Measurements from ENCODE around the gene ZNF841.
"Not testable (repeated sequence)": the region's sequence is repeated elsewhere in the genome, so short reads cannot be mapped to it uniquely, and the experiment has no call there.

The ZNF841 gene

GRCh38 chr19:52028027-52028779, 67.4 kb downstream of the ZNF841 start, which contains the start of gene ZNF614:
Gene ZNF614 (minus strand): TSS chr19:52028379. CDS start chr19:52025745, 2,634 bp downstream.
- Histone ChIP-seq H3K4me1 (ENCODE audit: insufficient read depth, poor library complexity, severe bottlenecking) (peaks cover 15% of the 10 kb centered on the region), H3K4me3 (ENCODE audit: severe bottlenecking) (peak within 1 kb of the TSS; percentile 82), H3K9me3 (ENCODE audit: severe bottlenecking) (peaks cover 4% of the 10 kb centered on the region), H3K27ac (ENCODE audit: poor library complexity, severe bottlenecking) (peak within 1 kb of the TSS; percentile 65), H3K27me3 (ENCODE audit: insufficient read depth, poor library complexity, severe bottlenecking) (no peaks in the 10 kb centered on the region), H3K36me3 (ENCODE audit: low read depth) (peaks cover 58% of the 10 kb centered on the region)
- peak; percentile 91 for ATAC-seq (ENCODE audit: low read depth)
- DNase-seq (ENCODE audit: low spot score), result peak; percentile 80
- TF ChIP-seq CTCF (IDR thresholded peaks at IDR 0.05; ENCODE audit: poor library complexity, severe bottlenecking), result no peak

- not testable (repeated sequence) for H3K4me3 ChIP-seq (ENCODE audit: severe bottlenecking)
Observed at GRCh38 chr19:52026255-52026990, 69.1 kb downstream of the ZNF841 start.

GRCh38 chr19:52024478-52024877, 71.1 kb downstream of the ZNF841 start:
- H3K4me3 ChIP-seq (ENCODE audit: severe bottlenecking); DNase-seq (ENCODE audit: low spot score); ATAC-seq (ENCODE audit: low read depth); H3K9me3 ChIP-seq (ENCODE audit: severe bottlenecking); H3K27me3 ChIP-seq (ENCODE audit: insufficient read depth, poor library complexity, severe bottlenecking); H3K27ac ChIP-seq (ENCODE audit: poor library complexity, severe bottlenecking): not testable (repeated sequence)
- Histone ChIP-seq H3K4me1 (ENCODE audit: insufficient read depth, poor library complexity, severe bottlenecking) (peaks cover 14% of the 10 kb centered on the region), H3K36me3 (ENCODE audit: low read depth) (peaks cover 76% of the 10 kb centered on the region)

More at GRCh38 chr19:52026255-52026990, 69.1 kb downstream of the ZNF841 start:
- not testable (repeated sequence) for H3K9me3 ChIP-seq (ENCODE audit: severe bottlenecking); ATAC-seq (ENCODE audit: low read depth); H3K27me3 ChIP-seq (ENCODE audit: insufficient read depth, poor library complexity, severe bottlenecking); H3K27ac ChIP-seq (ENCODE audit: poor library complexity, severe bottlenecking); DNase-seq (ENCODE audit: low spot score)
- Histone ChIP-seq H3K36me3 (ENCODE audit: low read depth) (peaks cover 68% of the 10 kb centered on the region), H3K4me1 (ENCODE audit: insufficient read depth, poor library complexity, severe bottlenecking) (peaks cover 15% of the 10 kb centered on the region)

- no peak for ATAC-seq (ENCODE audit: low read depth)
- no peak for TF ChIP-seq CTCF (IDR thresholded peaks at IDR 0.05; ENCODE audit: poor library complexity, severe bottlenecking)
- Histone ChIP-seq H3K36me3 (ENCODE audit: low read depth) (peaks cover 95% of the 10 kb centered on the region), H3K27me3 (ENCODE audit: insufficient read depth, poor library complexity, severe bottlenecking) (no peaks in the 10 kb centered on the region), H3K9me3 (ENCODE audit: severe bottlenecking) (peaks cover 3% of the 10 kb centered on the region), H3K27ac (ENCODE audit: poor library complexity, severe bottlenecking) (no peak overlapping the region), H3K4me1 (ENCODE audit: insufficient read depth, poor library complexity, severe bottlenecking) (peaks cover 4% of the 10 kb centered on the region), H3K4me3 (ENCODE audit: severe bottlenecking) (no peak overlapping the region)
- no peak for DNase-seq (ENCODE audit: low spot score)
Observed at GRCh38 chr19:52022193-52022592, 73.4 kb downstream of the ZNF841 start.

GRCh38 chr19:52020506-52020905, 75.1 kb downstream of the ZNF841 start:
- peaks cover 3% of the 10 kb centered on the region for H3K9me3 ChIP-seq (ENCODE audit: severe bottlenecking)

More at GRCh38 chr19:52020506-52020905, 75.1 kb downstream of the ZNF841 start:
- DNase-seq (ENCODE audit: low spot score) (no peak), ATAC-seq (ENCODE audit: low read depth) (no peak)
- peaks cover 98% of the 10 kb centered on the region for H3K36me3 ChIP-seq (ENCODE audit: low read depth)
- H3K27me3 ChIP-seq (ENCODE audit: insufficient read depth, poor library complexity, severe bottlenecking), result no peaks in the 10 kb centered on the region
- H3K4me3 ChIP-seq (ENCODE audit: severe bottlenecking), result no peak overlapping the region
- no peaks in the 10 kb centered on the region for H3K4me1 ChIP-seq (ENCODE audit: insufficient read depth, poor library complexity, severe bottlenecking)
- no peak overlapping the region for H3K27ac ChIP-seq (ENCODE audit: poor library complexity, severe bottlenecking)
- TF ChIP-seq CTCF (IDR thresholded peaks at IDR 0.05; ENCODE audit: poor library complexity, severe bottlenecking), result no peak

All from RWPE2 (cell line).